ENCODE results near the gene UBL5.
"Not testable (repeated sequence)": the region's sequence is repeated elsewhere in the genome, so short reads cannot be mapped to it uniquely, and the experiment has no call there.

The UBL5 gene

GRCh38 chr19:9827289-9828238 is at the start of gene UBL5:
UBL5 (plus strand) TSS chr19:9827918; CDS start chr19:9828338, 420 bp downstream.
- peak; percentile 72 for DNase-seq (ENCODE audit: low read depth, low spot score)

- no peak for DNase-seq (ENCODE audit: low read depth, low spot score)
Measured at GRCh38 chr19:9782338-9782737, 45.4 kb upstream of the UBL5 start.

GRCh38 chr19:9784163-9784496 is 43.6 kb upstream of the UBL5 start:
- not testable (repeated sequence) for DNase-seq (ENCODE audit: low read depth, low spot score)

- DNase-seq (ENCODE audit: low read depth, low spot score): peak; percentile 99
Measured at GRCh38 chr19:9785367-9786331, 42.1 kb upstream of the UBL5 start.

- no peak for DNase-seq (ENCODE audit: low read depth, low spot score)
Measured at GRCh38 chr19:9786342-9786741, 41.4 kb upstream of the UBL5 start.

- DNase-seq (ENCODE audit: low read depth, low spot score): no peak
Measured at GRCh38 chr19:9786819-9787218, 40.9 kb upstream of the UBL5 start.

- not testable (repeated sequence) for DNase-seq (ENCODE audit: low read depth, low spot score)
Measured at GRCh38 chr19:9788604-9789003, 39.1 kb upstream of the UBL5 start.

- no peak for DNase-seq (ENCODE audit: low read depth, low spot score)
Measured at GRCh38 chr19:9789066-9789465, 38.7 kb upstream of the UBL5 start.

- DNase-seq (ENCODE audit: low read depth, low spot score): not testable (repeated sequence)
Measured at GRCh38 chr19:9789579-9789978, 38.1 kb upstream of the UBL5 start.

GRCh38 chr19:9791073-9791367 is 36.7 kb upstream of the UBL5 start:
- DNase-seq (ENCODE audit: low read depth, low spot score): not testable (repeated sequence)

GRCh38 chr19:9791552-9792205 is 36.0 kb upstream of the UBL5 start:
- DNase-seq (ENCODE audit: low read depth, low spot score): peak; percentile 87

- DNase-seq (ENCODE audit: low read depth, low spot score): peak; percentile 91
Measured at GRCh38 chr19:9792206-9793070, 35.3 kb upstream of the UBL5 start.

- peak; percentile 47 for DNase-seq (ENCODE audit: low read depth, low spot score)
Measured at GRCh38 chr19:9793071-9793591, 34.6 kb upstream of the UBL5 start.

- peak; percentile 59 for DNase-seq (ENCODE audit: low read depth, low spot score)
Measured at GRCh38 chr19:9796113-9796773, 31.5 kb upstream of the UBL5 start.

- DNase-seq (ENCODE audit: low read depth, low spot score): no peak
Measured at GRCh38 chr19:9797871-9798270, 29.8 kb upstream of the UBL5 start.

GRCh38 chr19:9799162-9799561 is 28.6 kb upstream of the UBL5 start:
- DNase-seq (ENCODE audit: low read depth, low spot score): no peak

- no peak for DNase-seq (ENCODE audit: low read depth, low spot score)
Measured at GRCh38 chr19:9801976-9802375, 25.7 kb upstream of the UBL5 start.

- no peak for DNase-seq (ENCODE audit: low read depth, low spot score)
Measured at GRCh38 chr19:9806803-9807202, 20.9 kb upstream of the UBL5 start.

GRCh38 chr19:9808855-9809824 is 18.6 kb upstream of the UBL5 start:
- DNase-seq (ENCODE audit: low read depth, low spot score): no peak
